RWPE2 (cell line): Measurements from ENCODE around the gene SKAP2.

Experiments
- ATAC-seq: fragments of 200-7000 bp; cut with Tn5 transposase; 3 replicates; pipeline ENCODE4 v1.9.1; 2021; ENCODE audit warnings: low read depth
- DNase-seq: peaks from one replicate; pipeline ENCODE4 v3.0.0-alpha.2; 2020; ENCODE audit warnings: low spot score
- H3K27ac ChIP-seq: fragments of 450-650 bp; 2 replicates; pipeline ENCODE4 v1.5.1; 2017; ENCODE audit warnings: mild to moderate bottlenecking; ENCODE audit not compliant: poor library complexity, severe bottlenecking
- H3K27me3 ChIP-seq: fragments of 250-450 bp; sonication (Bioruptor Pico); 2 replicates; pipeline ENCODE4 v1.5.1; 2021; ENCODE audit warnings: mild to moderate bottlenecking, moderate library complexity; ENCODE audit not compliant: insufficient read depth, poor library complexity, severe bottlenecking
- H3K36me3 ChIP-seq: fragments of 250-450 bp; sonication (Bioruptor Pico); 2 replicates; pipeline ENCODE4 v1.5.1; 2020; ENCODE audit warnings: low read depth, mild to moderate bottlenecking, moderate library complexity
- H3K4me1 ChIP-seq: fragments of 250-450 bp; sonication (Bioruptor Pico); 2 replicates; pipeline ENCODE4 v1.5.1; 2021; ENCODE audit warnings: mild to moderate bottlenecking, moderate library complexity; ENCODE audit not compliant: insufficient read depth, poor library complexity, severe bottlenecking
- H3K4me3 ChIP-seq: fragments of 250-450 bp; sonication (Bioruptor Pico); 2 replicates; pipeline ENCODE4 v1.5.1; 2021; ENCODE audit warnings: mild to moderate bottlenecking, moderate library complexity; ENCODE audit not compliant: severe bottlenecking
- H3K9me3 ChIP-seq: fragments of 250-450 bp; sonication (Bioruptor Pico); 2 replicates; pipeline ENCODE4 v1.5.1; 2021; ENCODE audit warnings: mild to moderate bottlenecking, moderate library complexity; ENCODE audit not compliant: severe bottlenecking
- TF ChIP-seq, protein P1 (sequence below): fragments of 450-650 bp; IDR thresholded peaks from one replicate; pipeline ENCODE4 v1.5.1; 2017; ENCODE audit warnings: mild to moderate bottlenecking, moderate library complexity; ENCODE audit not compliant: poor library complexity, severe bottlenecking

SKAP2 gene

DNA sequence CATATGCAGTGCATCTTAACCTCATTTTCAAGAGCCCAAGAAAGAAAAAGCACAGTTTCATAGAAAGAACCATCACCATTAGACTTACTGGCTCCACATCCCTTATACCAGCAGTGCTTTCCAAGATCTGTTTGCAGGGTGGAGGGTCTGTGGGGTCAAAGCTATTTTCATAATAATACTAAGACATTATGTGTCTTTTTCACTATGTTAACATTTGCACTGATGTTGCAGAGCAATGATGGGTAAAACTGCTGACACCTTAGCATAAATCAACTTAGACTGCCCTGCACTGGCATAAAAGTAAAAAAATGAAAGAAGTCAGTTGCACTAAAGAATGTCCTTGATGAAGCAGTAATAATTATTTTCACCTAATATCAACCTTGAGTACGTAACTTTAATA is 166.2 kb downstream of the SKAP2 start:
- H3K27me3 ChIP-seq, result no peaks in the 10 kb centered on the region
- TF ChIP-seq, protein P1, sequence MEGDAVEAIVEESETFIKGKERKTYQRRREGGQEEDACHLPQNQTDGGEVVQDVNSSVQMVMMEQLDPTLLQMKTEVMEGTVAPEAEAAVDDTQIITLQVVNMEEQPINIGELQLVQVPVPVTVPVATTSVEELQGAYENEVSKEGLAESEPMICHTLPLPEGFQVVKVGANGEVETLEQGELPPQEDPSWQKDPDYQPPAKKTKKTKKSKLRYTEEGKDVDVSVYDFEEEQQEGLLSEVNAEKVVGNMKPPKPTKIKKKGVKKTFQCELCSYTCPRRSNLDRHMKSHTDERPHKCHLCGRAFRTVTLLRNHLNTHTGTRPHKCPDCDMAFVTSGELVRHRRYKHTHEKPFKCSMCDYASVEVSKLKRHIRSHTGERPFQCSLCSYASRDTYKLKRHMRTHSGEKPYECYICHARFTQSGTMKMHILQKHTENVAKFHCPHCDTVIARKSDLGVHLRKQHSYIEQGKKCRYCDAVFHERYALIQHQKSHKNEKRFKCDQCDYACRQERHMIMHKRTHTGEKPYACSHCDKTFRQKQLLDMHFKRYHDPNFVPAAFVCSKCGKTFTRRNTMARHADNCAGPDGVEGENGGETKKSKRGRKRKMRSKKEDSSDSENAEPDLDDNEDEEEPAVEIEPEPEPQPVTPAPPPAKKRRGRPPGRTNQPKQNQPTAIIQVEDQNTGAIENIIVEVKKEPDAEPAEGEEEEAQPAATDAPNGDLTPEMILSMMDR, result no peak
- H3K27ac ChIP-seq, result no peak overlapping the region

DNA sequence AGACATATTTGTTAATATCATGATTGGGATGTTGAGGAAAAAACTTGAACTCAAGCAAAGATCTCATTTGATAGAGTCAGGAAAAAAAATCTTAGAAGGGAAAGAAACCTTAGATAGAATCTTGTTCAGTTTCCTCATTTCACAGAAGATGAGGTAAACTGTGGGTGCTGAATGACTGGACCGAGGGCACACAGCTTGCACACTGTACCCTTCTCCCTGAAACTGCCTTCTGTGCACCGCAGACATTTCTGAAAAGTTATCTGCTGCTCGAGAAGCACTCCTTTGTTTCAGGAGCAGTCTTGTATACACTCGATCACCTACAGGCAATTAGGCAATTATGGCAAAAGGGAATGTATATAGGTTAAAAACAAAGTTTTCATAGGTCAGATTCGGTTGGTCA is 167.4 kb downstream of the SKAP2 start:
- H3K9me3 ChIP-seq, result no peaks in the 10 kb centered on the region
- no peaks in the 10 kb centered on the region for H3K36me3 ChIP-seq
- H3K4me3 ChIP-seq, result no peak overlapping the region
- no peaks in the 10 kb centered on the region for H3K27me3 ChIP-seq
- H3K4me1 ChIP-seq, result no peaks in the 10 kb centered on the region
- H3K27ac ChIP-seq, result no peak overlapping the region
- DNase-seq (no peak), ATAC-seq (no peak)
- TF ChIP-seq, protein P1, result no peak

More for the DNA sequence above, 166.2 kb downstream of the SKAP2 start:
- H3K4me3 ChIP-seq, result no peak overlapping the region
- H3K4me1 ChIP-seq, result no peaks in the 10 kb centered on the region
- DNase-seq, result no peak
- H3K36me3 ChIP-seq, result no peaks in the 10 kb centered on the region
- no peak for ATAC-seq
- no peaks in the 10 kb centered on the region for H3K9me3 ChIP-seq

DNA sequence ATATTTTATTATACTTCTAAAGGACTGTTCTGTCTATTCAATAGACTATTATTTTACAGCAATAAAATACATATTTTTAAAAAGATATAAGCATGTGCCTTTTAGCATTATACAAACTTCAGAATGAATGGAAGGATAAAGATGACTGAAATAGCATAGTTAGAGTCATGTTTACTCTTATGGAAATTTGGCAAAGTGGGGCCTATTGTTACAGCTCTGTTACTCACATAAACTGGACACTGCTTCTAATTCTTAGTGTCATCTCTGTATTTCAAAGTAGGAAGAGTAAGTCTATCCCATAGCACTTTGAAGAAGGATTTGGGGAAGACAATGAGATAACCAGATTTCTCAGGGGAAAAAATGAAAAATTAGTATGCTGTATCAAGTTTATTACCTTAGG is 168.2 kb downstream of the SKAP2 start:
- H3K4me3 ChIP-seq, result no peak overlapping the region
- no peaks in the 10 kb centered on the region for H3K27me3 ChIP-seq
- DNase-seq, result no peak
- H3K9me3 ChIP-seq, result no peaks in the 10 kb centered on the region
- ATAC-seq, result no peak
- H3K27ac ChIP-seq, result no peak overlapping the region
- TF ChIP-seq, protein P1, result no peak
- H3K4me1 ChIP-seq, result no peaks in the 10 kb centered on the region
- no peaks in the 10 kb centered on the region for H3K36me3 ChIP-seq

DNA sequence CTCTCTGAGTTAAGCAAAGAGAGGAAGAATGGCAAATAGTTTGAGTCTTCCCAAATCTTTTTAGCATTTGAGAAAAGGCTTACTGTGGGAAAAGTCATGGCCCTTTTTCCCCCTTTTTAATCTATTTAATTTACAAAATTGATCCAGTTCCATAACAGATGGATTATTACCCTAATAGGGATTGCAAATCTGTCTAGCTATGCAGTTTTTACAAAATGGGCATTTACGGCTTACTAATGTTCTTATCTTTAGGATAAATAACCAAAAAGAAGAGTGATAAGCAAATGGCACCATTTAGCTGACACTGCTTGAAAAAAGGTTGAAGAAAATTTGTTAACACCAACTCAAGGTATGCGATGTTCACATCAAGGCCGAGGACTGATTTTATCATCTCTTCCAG is 169.7 kb downstream of the SKAP2 start:
- Histone ChIP-seq H3K27me3 (no peaks in the 10 kb centered on the region), H3K36me3 (no peaks in the 10 kb centered on the region), H3K27ac (no peak overlapping the region), H3K4me1 (peaks cover 4% of the 10 kb centered on the region), H3K9me3 (no peaks in the 10 kb centered on the region), H3K4me3 (no peak overlapping the region)
- no peak for DNase-seq
- no peak for ATAC-seq
- TF ChIP-seq, protein P1, result no peak

DNA sequence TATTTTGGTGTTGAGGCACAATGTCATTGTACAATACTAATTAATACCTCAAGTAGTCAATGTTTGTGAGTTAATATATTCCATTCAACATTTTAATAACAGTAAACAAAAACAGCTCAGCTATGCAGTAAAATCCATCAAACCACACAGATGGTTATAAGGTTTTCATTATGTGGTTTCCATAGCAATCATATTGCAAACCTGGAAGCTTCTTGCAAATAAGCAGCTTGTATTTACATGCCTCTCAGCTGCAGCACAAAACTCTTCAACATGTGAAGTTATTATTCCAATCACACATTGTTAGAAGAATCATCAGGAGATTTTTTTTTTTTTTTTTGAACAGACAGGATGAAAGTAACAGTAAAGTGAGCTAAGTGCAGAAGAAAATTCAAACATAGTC is 170.2 kb downstream of the SKAP2 start:
- no peaks in the 10 kb centered on the region for H3K27me3 ChIP-seq
- ATAC-seq, result no peak
- no peak overlapping the region for H3K4me3 ChIP-seq
- H3K27ac ChIP-seq, result no peak overlapping the region
- no peaks in the 10 kb centered on the region for H3K9me3 ChIP-seq
- H3K4me1 ChIP-seq, result peaks cover 4% of the 10 kb centered on the region
- no peak for DNase-seq
- no peaks in the 10 kb centered on the region for H3K36me3 ChIP-seq
- TF ChIP-seq, protein P1, result no peak
